ENCODE results near the gene GABRE. TPM values are rescaled to one million over a fixed set of nuclear protein-coding genes. Genes with fewer than 3 reads are reported as not detected.

The GABRE gene
- total and polyA plus RNA-seq, 8 donors, result 14.2 to 21.4 (median 16.7) TPM

DNA sequence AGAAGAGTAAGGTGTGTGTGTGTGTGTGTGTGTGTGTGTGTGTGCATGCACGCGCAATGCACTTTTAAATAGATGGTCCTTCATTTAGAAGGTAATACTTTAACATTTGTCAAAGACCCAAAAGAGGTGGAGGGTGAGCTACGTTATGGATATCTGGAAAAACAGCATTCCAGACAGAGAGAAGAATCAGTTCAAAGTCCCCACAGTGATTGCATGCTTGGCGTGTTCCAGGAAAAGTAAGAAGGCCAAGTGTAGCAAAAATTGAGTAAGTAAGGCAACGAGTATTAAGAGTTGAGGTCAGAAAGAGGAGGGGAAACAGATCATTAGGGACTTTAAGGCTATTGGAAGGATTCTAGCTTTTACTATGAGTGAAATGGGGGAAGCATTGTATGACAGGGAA is 21.9 kb upstream of the GABRE start:
- no peak for DNase-seq

DNA sequence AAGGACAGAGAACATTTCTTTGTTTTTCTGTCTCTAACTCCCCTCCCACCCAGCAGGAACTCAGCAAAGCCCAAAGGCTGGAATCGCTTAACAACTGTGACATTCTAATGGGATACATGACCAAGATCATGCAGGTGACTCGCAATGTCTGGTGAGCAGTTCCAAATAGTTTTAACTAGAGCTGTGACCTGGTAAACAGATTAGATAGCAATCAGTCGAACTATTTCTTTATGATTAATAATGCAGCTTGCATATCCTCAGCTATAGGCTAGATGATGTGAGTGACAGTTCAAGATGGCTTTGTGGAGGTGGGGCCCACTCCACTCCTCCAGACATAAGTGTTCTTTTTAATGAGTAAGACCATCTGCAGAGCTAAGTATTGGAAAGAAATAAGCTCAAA is 20.0 kb upstream of the GABRE start:
- Histone ChIP-seq H3K36me3 (no peaks in the 10 kb centered on the region), H3K9me3 (no peaks in the 10 kb centered on the region), H3K4me3 (no peak overlapping the region), H3K27me3 (no peaks in the 10 kb centered on the region), H3K27ac (no peak overlapping the region), H3K4me1 (no peaks in the 10 kb centered on the region)
- ATAC-seq, result no peak
- intact Hi-C loops (cut with DNase I), result no loop called here
- DNase-seq, result no peak
- TF ChIP-seq, protein P1, sequence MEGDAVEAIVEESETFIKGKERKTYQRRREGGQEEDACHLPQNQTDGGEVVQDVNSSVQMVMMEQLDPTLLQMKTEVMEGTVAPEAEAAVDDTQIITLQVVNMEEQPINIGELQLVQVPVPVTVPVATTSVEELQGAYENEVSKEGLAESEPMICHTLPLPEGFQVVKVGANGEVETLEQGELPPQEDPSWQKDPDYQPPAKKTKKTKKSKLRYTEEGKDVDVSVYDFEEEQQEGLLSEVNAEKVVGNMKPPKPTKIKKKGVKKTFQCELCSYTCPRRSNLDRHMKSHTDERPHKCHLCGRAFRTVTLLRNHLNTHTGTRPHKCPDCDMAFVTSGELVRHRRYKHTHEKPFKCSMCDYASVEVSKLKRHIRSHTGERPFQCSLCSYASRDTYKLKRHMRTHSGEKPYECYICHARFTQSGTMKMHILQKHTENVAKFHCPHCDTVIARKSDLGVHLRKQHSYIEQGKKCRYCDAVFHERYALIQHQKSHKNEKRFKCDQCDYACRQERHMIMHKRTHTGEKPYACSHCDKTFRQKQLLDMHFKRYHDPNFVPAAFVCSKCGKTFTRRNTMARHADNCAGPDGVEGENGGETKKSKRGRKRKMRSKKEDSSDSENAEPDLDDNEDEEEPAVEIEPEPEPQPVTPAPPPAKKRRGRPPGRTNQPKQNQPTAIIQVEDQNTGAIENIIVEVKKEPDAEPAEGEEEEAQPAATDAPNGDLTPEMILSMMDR (IDR thresholded peaks at IDR 0.05), result no peak

More for the DNA sequence above, 21.9 kb upstream of the GABRE start:
- no peak overlapping the region for H3K27ac ChIP-seq
- H3K36me3 ChIP-seq, result no peaks in the 10 kb centered on the region
- H3K4me1 ChIP-seq, result no peaks in the 10 kb centered on the region
- no peaks in the 10 kb centered on the region for H3K27me3 ChIP-seq
- intact Hi-C loops (cut with DNase I), result no loop called here
- H3K9me3 ChIP-seq, result no peaks in the 10 kb centered on the region
- ATAC-seq, result no peak
- TF ChIP-seq, protein P1 (IDR thresholded peaks at IDR 0.05), result no peak
- no peak overlapping the region for H3K4me3 ChIP-seq

DNA sequence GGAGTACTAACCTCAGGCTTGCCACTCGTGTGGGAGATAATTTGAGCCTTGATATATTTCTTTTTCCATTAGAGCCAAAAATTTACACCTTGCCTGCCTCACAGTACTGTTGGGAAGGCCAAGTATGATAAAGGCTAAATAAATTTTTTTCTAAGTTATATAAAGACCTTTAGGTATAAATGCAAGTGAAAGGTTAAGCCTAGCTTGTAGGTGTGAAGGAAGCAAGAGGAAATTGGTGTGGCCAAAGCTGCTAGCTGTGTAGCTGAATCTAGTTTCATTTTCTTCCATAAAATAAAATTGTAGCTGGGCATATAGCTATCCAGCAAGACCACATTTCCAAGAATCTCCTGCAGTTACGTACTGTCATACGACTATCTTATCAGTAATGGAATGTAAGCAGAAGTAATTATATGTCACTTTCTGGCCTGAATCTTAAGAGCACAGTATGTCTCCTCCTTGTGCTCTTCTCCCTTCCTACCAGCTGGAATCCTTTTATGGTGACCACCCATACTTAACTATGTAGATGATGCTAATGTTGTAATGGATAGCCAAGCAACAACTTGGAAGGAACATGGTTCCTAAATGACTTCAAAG is 14.3 kb upstream of the GABRE start:
- DNase-seq (no peak), ATAC-seq (no peak)
- Histone ChIP-seq H3K4me1 (no peaks in the 10 kb centered on the region), H3K27ac (no peak overlapping the region), H3K4me3 (no peak overlapping the region), H3K27me3 (no peaks in the 10 kb centered on the region), H3K36me3 (no peaks in the 10 kb centered on the region), H3K9me3 (no peaks in the 10 kb centered on the region)
- intact Hi-C loops (cut with DNase I), result no loop called here
- TF ChIP-seq, protein P1 (IDR thresholded peaks at IDR 0.05), result no peak

DNA sequence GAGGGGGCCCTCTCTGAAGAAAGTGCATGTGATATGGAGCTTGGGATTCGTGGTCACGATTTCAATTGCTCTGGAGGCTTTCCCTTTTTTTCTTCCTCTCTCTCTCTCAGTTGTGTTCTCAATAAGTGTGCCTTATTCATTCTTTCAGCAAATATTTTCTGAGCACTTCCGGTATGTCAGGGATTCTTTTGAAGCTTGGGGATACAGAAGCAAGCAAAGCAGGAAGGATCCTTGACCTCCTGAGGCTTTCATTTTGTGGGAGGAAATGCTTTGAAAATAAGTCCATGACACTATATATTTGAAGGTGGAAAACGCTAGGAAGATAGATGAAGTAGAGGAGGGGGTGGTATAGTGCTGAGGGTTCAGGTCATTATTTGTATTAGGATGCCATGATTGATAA is 12.6 kb upstream of the GABRE start:
- Histone ChIP-seq H3K27ac (no peak overlapping the region), H3K36me3 (no peaks in the 10 kb centered on the region), H3K9me3 (no peaks in the 10 kb centered on the region), H3K4me3 (no peak overlapping the region), H3K4me1 (no peaks in the 10 kb centered on the region), H3K27me3 (no peaks in the 10 kb centered on the region)
- DNase-seq (no peak), ATAC-seq (no peak)
- TF ChIP-seq, protein P1 (IDR thresholded peaks at IDR 0.05), result no peak
- intact Hi-C loops (cut with DNase I), result no loop called here

DNA sequence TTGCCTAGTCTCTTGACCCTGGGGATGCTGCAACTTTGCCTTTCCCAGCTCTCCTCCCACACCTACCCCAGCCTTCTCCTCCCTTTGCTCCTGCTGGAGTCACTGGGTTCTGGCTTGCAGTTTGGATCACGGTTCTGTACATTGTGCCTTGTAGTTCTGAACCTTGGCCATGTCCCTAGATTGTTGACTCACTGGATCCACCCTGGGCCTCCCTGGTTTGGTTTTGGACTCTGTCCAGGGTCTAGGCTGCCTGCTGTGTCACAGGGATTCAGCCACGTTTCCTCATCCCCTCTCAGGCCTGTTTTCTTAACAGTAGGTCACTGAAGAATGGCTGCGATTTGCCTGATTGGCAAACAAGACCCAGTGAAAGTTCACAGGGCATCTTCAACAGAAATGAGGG is 11.5 kb upstream of the GABRE start:
- Histone ChIP-seq H3K27ac (no peak overlapping the region), H3K36me3 (no peaks in the 10 kb centered on the region), H3K4me1 (no peaks in the 10 kb centered on the region), H3K9me3 (no peaks in the 10 kb centered on the region), H3K4me3 (no peak overlapping the region), H3K27me3 (no peaks in the 10 kb centered on the region)
- intact Hi-C loops (cut with DNase I), result no loop called here
- no peak for DNase-seq
- no peak for ATAC-seq
- TF ChIP-seq, protein P1 (IDR thresholded peaks at IDR 0.05), result no peak
